HepG2 (cell line): Measurements from ENCODE around the gene EDEM1. TPM values are rescaled to one million over a fixed set of nuclear protein-coding genes. Genes with fewer than 3 reads are reported as not detected.
A peak's percentile ranks its signal among the peaks of the same experiment; 100 is the strongest.

Experiments used
- ATAC-seq: fragments of 200-7000 bp; cut with Tn5 transposase; 3 replicates; pipeline ENCODE4 v1.9.1; 2020; ENCODE audit warnings: mild to moderate bottlenecking, moderate library complexity
- BruUV-seq: library from RNA; stranded (reverse); fragments of 400-500 nt; replicated peaks from 2 replicates; lab custom pipeline; 2021; lab: Mats Ljungman, UMichigan
- CTCF ChIA-PET: fragments of 300-600 bp; formaldehyde crosslinking; extraction: SDS; loops from one replicate; lab custom pipeline; 2021; ENCODE audit warnings: low total read pairs, inconsistent platforms, low intra/inter-chr PET ratio; lab: Yijun Ruan, JAX
- POLR2A ChIA-PET: fragments of 350-600 bp; sonication (Branson Sonifier 250); formaldehyde crosslinking; loops from one replicate; lab custom pipeline; 2020; ENCODE audit warnings: antibody characterized with exemption, inconsistent platforms; lab: Yijun Ruan, JAX
- DNase-seq: peaks from one replicate; pipeline ENCODE4 v3.0.0-alpha.2; 2015; ENCODE audit warnings: low spot score
- FAIRE-seq: peaks from 3 replicates; lab custom pipeline; 2011; peaks lifted over from hg19 to GRCh38; lab: Jason Lieb, UNC
- H2AFZ ChIP-seq: one replicate; pipeline ENCODE4 v1.6.1; 2011; ENCODE audit warnings: low read length, inconsistent platforms
- H3K27ac ChIP-seq: fragments of 300-600 bp; 3 replicates; pipeline ENCODE4 v1.8.0; 2011; ENCODE audit warnings: mixed run types, mild to moderate bottlenecking, mixed read lengths, low read length, inconsistent platforms; ENCODE audit not compliant: insufficient read depth; ENCODE audit errors: extremely low read length
- H3K27me3 ChIP-seq, 2 experiments: fragments of 200-600 bp in 1 of 2; 2 replicates in 1 of 2; 3 replicates in 1 of 2; pipeline versions ENCODE4 v1.6.0 to v1.8.0; 2011; ENCODE audit warnings: low read length in 2 of 2, mild to moderate bottlenecking in 2 of 2, moderate library complexity in 2 of 2, inconsistent platforms in 1 of 2; ENCODE audit not compliant: insufficient read depth in 2 of 2, control insufficient read depth in 1 of 2
- H3K36me3 ChIP-seq, 2 experiments: fragments of 200-600 bp in 1 of 2; replicated peaks in 1 of 2; 2 replicates in 1 of 2; 3 replicates in 1 of 2; pipeline versions ENCODE4 v1.5.1 to v1.8.0; 2011; ENCODE audit warnings: low read length in 2 of 2, inconsistent platforms in 1 of 2; ENCODE audit not compliant: insufficient read depth in 2 of 2, control insufficient read depth in 1 of 2
- H3K4me1 ChIP-seq: 2 replicates; pipeline ENCODE4 v1.5.1; 2012; ENCODE audit warnings: low read length, inconsistent platforms; ENCODE audit not compliant: insufficient read depth
- H3K4me2 ChIP-seq: 2 replicates; pipeline ENCODE4 v1.6.0; 2011; ENCODE audit warnings: low read depth, low read length, inconsistent platforms
- H3K4me3 ChIP-seq, 3 experiments: fragments of 200-600 bp in 1 of 3; sonication (generic), shearing (Covaris generic) in 1 of 3; replicated peaks in 1 of 3; 2 replicates each; pipeline ENCODE4 v1.5.1; 2011 to 2016; ENCODE audit warnings: low read length in 3 of 3, inconsistent platforms in 2 of 3, low read depth in 2 of 3, mild to moderate bottlenecking in 2 of 3, control low read depth in 1 of 3, mixed read lengths in 1 of 3; ENCODE audit not compliant: insufficient read depth in 1 of 3
- H3K79me2 ChIP-seq: one replicate; pipeline ENCODE4 v1.6.1; 2011; ENCODE audit warnings: low read length, inconsistent platforms; ENCODE audit not compliant: insufficient read depth
- H3K9ac ChIP-seq: 2 replicates; pipeline ENCODE4 v1.6.0; 2011; ENCODE audit warnings: mild to moderate bottlenecking, low read depth, low read length, inconsistent platforms; ENCODE audit not compliant: insufficient read depth
- H3K9me3 ChIP-seq: 2 replicates; pipeline ENCODE4 v1.5.1; 2012; ENCODE audit warnings: mild to moderate bottlenecking, low read length
- H4K20me1 ChIP-seq: 2 replicates; pipeline ENCODE4 v1.6.0; 2011; ENCODE audit warnings: inconsistent platforms, mild to moderate bottlenecking, low read length, moderate library complexity; ENCODE audit not compliant: insufficient read depth
- ASH2L ChIP-seq: fragments of 300-600, 200-600 bp; sonication (generic); IDR thresholded peaks from 2 replicates; pipeline ENCODE4 v1.7.0; 2017; ENCODE audit warnings: low read depth, mild to moderate bottlenecking, moderate library complexity, mixed read lengths, low read length; ENCODE audit not compliant: insufficient read length
- CEBPB ChIP-seq: IDR thresholded peaks from 2 replicates; pipeline ENCODE4 v1.6.1; 2011; ENCODE audit warnings: low read depth, low read length, improper control_type of control experiment, borderline replicate concordance
- MAFK ChIP-seq, 2 experiments: IDR thresholded peaks in 1 of 2; conservative IDR thresholded peaks in 1 of 2; 2 replicates each; pipeline ENCODE4 v1.6.1; 2011; ENCODE audit warnings: improper control_type of control experiment in 2 of 2, low read length in 2 of 2
- NR2F2 ChIP-seq: IDR thresholded peaks from 2 replicates; pipeline ENCODE4 v1.6.1; 2012; ENCODE audit warnings: low read depth, inconsistent platforms, borderline replicate concordance
- SMC3 ChIP-seq: IDR thresholded peaks from 2 replicates; pipeline ENCODE4 v1.6.1; 2011; ENCODE audit warnings: low read length, improper control_type of control experiment
- SP140L ChIP-seq: sonication (generic); formaldehyde crosslinking; IDR thresholded peaks from 2 replicates; pipeline ENCODE4 v1.4.0; 2020; ENCODE audit warnings: missing genetic modification reagents, borderline replicate concordance
- STAG1 ChIP-seq: sonication (generic); formaldehyde crosslinking; IDR thresholded peaks from 2 replicates; pipeline ENCODE4 v1.4.0; 2020; ENCODE audit warnings: missing genetic modification reagents
- ZNF343 ChIP-seq: sonication (generic); formaldehyde crosslinking; IDR thresholded peaks from 2 replicates; pipeline ENCODE4 v1.4.0; 2020; ENCODE audit warnings: mild to moderate bottlenecking, missing genetic modification reagents
- WGBS: methylation state at CpG from one replicate; pipeline ENCODE4 v1.1.6; 2017; ENCODE audit warnings: low lambda C conversion rate; 5-methylcytosine and 5-hydroxymethylcytosine counted together
- in situ Hi-C: cut with HindIII; loops from 2 replicates; pipeline ENCODE4 v1.10.0; 2017; ENCODE audit warnings: low pct_unique_long_range_greater_than_20kb; ENCODE audit not compliant: extremely low pct_ligation_motif_present
- intact Hi-C: fragments of 100-400 bp; cut with micrococcal nuclease; formaldehyde crosslinking; loops from one replicate; pipeline ENCODE4 v1.10.0; 2022; ENCODE audit not compliant: unreplicated experiment
- polyA plus RNA-seq, 8 experiments: library from polyadenylated mRNA; depleted of rRNA in 3 of 8; stranded (reverse) in 7 of 8; unstranded in 1 of 8; fragments of >200 nt; fragmentation: Illumina TruSeq in 4 of 8; extraction: Trizol in 4 of 8; gene quantifications; 2 replicates each; pipeline versions ENCODE4 v1.2.1 to v1.2.3, GENCODE V29; 2011 to 2016; ENCODE audit warnings: low read depth in 4 of 8, missing spikeins in 1 of 8, mixed read lengths in 1 of 8; ENCODE audit not compliant: insufficient read depth in 1 of 8
- total RNA-seq, 5 experiments: library from RNA; depleted of rRNA; stranded (reverse); fragments of >200 nt; fragmentation: Illumina TruSeq; extraction: Trizol; gene quantifications; 2 replicates each; pipeline ENCODE4 v1.2.3, GENCODE V29; 2016; ENCODE audit warnings: low read depth in 1 of 5
- TF ChIP-seq, protein P1 (sequence below): sonication (generic); formaldehyde crosslinking; IDR thresholded peaks from 2 replicates; pipeline ENCODE4 v1.9.0; 2022; ENCODE audit warnings: low read depth, missing genetic modification reagents
- TF ChIP-seq, protein P2 (sequence below): sonication (generic); formaldehyde crosslinking; IDR thresholded peaks from 2 replicates; pipeline ENCODE4 v1.5.0; 2020; ENCODE audit warnings: mild to moderate bottlenecking, missing genetic modification reagents, moderate library complexity

EDEM1 gene
- total and polyA plus RNA-seq, 2 of the 13 experiments (the other 11 are each of a cell fraction or from before 2014, with no cell fraction given), result 13.8 to 25.8 TPM

DNA sequence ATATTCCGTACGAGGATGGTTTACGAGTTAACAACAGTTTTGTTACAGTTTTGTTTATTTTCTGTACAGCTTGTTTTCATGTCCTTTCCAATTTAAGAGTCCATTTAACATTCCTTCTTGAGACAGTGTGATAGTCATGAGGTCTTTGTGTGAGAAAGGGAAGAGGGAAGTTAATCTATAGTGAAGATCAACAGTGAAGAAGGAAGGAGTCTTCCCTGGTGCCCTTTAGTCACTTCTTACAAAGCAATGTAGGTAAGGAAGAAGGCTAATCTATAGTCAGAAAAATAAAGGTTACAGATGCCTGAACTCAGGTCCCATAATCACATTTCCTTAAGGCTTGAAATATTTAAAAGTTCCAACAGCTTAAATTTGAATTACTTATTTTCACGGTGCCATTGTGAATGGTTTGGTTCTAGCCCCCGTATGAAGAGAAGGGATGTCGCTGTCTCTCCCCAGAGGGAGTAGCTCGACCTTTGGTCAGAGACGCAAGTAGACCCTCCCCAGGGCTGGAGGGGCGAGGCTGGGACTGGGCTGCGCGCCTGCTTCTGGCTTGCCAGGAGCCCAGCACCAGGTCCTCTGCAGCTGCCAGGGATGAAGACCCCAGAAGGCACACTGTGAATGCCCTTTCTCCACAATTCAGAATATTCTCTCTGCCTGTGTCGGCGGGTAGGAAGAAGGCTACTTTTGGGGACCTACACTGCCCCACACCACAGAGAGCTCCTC is 34.9 kb downstream of the EDEM1 start (continued):
- TF ChIP-seq MAFK (conservative IDR thresholded peaks at IDR 0.05 in 1 of 2, IDR thresholded peaks at IDR 0.05 in 1 of 2; ENCODE audit: low read length in 2 of 2), result no peak

DNA sequence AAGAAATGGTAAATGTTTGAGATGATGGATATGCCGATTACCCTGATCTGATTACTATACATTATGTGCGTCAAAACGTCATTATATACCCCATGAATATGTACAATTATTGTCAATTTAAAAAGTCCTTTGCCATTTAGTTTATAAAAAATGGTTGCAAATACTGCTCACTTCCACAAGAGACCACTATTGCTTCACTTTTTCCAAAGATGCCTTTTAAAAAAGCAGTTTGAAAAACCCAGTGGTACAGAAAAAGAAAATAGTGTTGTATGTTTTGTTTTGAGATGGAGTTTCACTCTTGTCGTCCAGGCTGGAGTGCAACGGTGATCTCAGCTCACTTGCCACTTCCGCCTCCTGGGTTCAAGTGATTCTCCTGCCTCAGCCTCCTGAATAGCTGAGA is 39.3 kb downstream of the EDEM1 start:
- no peak overlapping the region for H3K4me3 ChIP-seq
- no peaks in the 10 kb centered on the region for H4K20me1 ChIP-seq
- no peaks in the 10 kb centered on the region for H3K79me2 ChIP-seq
- peak; percentile 64; the same call in 1 of the 2 replicates for TF ChIP-seq STAG1 (CRISPR knock-in tag)
- TF ChIP-seq, protein P1, sequence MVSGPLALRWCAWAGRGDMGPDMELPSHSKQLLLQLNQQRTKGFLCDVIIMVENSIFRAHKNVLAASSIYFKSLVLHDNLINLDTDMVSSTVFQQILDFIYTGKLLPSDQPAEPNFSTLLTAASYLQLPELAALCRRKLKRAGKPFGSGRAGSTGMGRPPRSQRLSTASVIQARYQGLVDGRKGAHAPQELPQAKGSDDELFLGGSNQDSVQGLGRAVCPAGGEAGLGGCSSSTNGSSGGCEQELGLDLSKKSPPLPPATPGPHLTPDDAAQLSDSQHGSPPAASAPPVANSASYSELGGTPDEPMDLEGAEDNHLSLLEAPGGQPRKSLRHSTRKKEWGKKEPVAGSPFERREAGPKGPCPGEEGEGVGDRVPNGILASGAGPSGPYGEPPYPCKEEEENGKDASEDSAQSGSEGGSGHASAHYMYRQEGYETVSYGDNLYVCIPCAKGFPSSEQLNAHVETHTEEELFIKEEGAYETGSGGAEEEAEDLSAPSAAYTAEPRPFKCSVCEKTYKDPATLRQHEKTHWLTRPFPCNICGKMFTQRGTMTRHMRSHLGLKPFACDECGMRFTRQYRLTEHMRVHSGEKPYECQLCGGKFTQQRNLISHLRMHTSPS (CRISPR knock-in tag), result no peak
- no peak for TF ChIP-seq ZNF343 (CRISPR knock-in tag)
- TF ChIP-seq, protein P2, sequence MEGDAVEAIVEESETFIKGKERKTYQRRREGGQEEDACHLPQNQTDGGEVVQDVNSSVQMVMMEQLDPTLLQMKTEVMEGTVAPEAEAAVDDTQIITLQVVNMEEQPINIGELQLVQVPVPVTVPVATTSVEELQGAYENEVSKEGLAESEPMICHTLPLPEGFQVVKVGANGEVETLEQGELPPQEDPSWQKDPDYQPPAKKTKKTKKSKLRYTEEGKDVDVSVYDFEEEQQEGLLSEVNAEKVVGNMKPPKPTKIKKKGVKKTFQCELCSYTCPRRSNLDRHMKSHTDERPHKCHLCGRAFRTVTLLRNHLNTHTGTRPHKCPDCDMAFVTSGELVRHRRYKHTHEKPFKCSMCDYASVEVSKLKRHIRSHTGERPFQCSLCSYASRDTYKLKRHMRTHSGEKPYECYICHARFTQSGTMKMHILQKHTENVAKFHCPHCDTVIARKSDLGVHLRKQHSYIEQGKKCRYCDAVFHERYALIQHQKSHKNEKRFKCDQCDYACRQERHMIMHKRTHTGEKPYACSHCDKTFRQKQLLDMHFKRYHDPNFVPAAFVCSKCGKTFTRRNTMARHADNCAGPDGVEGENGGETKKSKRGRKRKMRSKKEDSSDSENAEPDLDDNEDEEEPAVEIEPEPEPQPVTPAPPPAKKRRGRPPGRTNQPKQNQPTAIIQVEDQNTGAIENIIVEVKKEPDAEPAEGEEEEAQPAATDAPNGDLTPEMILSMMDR, result peak; percentile 53
- peak; percentile 32; the same call in 1 of the 2 replicates for TF ChIP-seq SMC3
- no peak for TF ChIP-seq ASH2L
- TF ChIP-seq SP140L (CRISPR knock-in tag), result no peak
- TF ChIP-seq NR2F2, result no peak
- TF ChIP-seq CEBPB, result 0 out of 2 replicates have a peak, but pooled peaks have one; percentile 8
- BruUV-seq, result no TSS peak
- no peak overlapping the region for H3K27ac ChIP-seq
- WGBS, result 11% methylated on average over 6 of the region's 6 CpGs
- POLR2A ChIA-PET, result no interaction called here
- H2AFZ ChIP-seq, result no peak overlapping the region
- CTCF ChIA-PET, result no interaction called here
- 0 out of 3 replicates have a peak, but pooled peaks have one; percentile 22 for ATAC-seq
- no peaks in the 10 kb centered on the region for H3K36me3 ChIP-seq
- peaks cover 1 to 24% of the 10 kb centered on the region in 2 experiments; a peak in 2 of 5 replicates for H3K27me3 ChIP-seq
- H3K9ac ChIP-seq, result no peak overlapping the region
- in situ Hi-C loops (no loop called here), intact Hi-C loops (loop anchor here (2.0 kb wide), 1 partner anchor 1572 kb away; no protein-coding TSS in a partner anchor)
- DNase-seq, result peak; percentile 5
- no peaks in the 10 kb centered on the region for H3K4me1 ChIP-seq
- no peak for FAIRE-seq
- H3K9me3 ChIP-seq, result no peaks in the 10 kb centered on the region
- H3K4me2 ChIP-seq, result no peak overlapping the region
